ENCODE measurements around the gene IFI44L. TPM values are rescaled to one million over a fixed set of nuclear protein-coding genes. Genes with fewer than 3 reads are reported as not detected.

The IFI44L gene
- 1.7 and 2.1 TPM in 2 replicates for total RNA-seq

DNA sequence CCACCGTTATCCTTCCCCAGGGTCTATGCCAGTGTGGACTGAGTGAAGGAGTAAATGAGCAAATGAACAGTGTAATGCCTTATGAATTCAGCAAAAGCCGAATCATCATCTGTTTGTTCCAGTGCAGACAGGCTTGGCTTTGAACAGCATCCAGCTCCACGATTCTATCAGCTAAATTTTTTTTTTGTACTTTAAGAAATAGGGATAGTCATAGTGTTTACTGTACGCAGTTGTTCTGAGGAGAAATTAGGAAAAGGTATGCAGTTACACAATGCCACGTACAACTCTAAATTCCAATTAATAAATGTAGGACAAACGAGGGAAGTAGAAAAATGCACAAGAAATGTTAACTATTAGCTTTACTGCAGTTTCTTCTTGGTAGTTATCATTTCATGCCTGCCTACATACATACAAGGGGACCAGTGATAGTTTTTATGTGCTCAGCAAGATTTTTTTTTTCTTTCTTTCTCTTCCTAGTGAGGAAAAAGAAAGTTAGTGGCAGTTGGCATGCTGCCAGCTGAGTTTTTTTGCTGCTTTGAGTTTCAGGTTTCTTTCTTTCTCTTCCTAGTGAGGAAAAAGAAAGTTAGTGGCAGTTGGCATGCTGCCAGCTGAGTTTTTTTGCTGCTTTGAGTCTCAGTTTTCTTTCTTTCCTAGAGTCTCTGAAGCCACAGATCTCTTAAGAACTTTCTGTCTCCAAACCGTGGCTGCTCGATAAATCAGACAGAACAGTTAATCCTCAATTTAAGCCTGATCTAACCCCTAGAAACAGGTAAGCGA lies at the start of gene IFI44L:
Gene IFI44L (plus strand): TSS at position 646 of the 777 bp plus-strand sequence. CDS start 7,468 bp downstream, outside the sequence.

DNA sequence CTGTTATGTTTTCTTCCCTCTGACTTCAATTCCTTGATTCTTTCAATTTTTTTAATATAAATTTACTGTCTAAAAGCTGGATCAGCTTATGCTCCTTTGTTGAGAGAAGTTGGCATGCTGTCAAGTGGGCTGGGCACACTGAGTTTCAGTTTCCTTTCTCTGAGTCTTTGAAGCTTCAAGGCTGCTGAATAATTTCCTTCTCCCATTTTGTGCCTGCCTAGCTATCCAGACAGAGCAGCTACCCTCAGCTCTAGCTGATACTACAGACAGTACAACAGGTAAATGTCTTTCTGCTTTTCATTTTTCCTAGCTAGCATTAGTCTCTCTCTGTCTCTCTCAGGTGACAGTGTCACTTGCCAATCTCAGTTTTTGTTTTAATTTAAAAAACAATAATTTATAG lies 29.4 kb downstream of the IFI44L start, which contains the start of gene IFI44:
Gene IFI44 (plus strand): TSS at position 204 of the 400 bp plus-strand sequence. CDS start 365 bp downstream, outside the sequence.

Other genes starting within 250 kb of the IFI44L start
- gene PTGFR, start 129.5 kb upstream of the IFI44L start, total RNA-seq = under 0.01 and 0.14 TPM in 2 replicates
- gene IFI44, start 29.4 kb downstream of the IFI44L start, total RNA-seq = 16.3 and 22.7 TPM in 2 replicates